Measurements from ENCODE around the gene SPI1.

The SPI1 gene

DNA sequence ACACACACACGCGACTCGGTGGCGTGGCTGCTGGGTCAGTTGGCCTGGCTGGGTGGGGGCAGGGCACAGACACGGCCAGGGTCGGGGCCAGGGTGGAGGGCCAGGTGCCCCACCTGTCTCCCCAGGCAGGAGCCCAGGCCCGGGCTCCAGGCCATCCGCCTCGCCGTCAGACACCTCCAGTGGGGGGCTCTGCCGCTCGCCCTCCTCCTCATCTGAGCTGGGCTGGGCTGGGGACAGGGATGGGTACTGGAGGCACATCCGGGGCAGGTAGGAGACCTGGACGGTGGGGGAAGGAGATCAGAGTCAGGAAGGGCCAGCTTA is 19.7 kb downstream of the SPI1 start:
- DNase-seq (ENCODE audit: low read depth in 2 of 2) = no peak

GRCh38 chr11:47357985-47358730 is 20.2 kb downstream of the SPI1 start:
- no peak for DNase-seq (ENCODE audit: low read depth in 2 of 2)

GRCh38 chr11:47356998-47357329 is 21.4 kb downstream of the SPI1 start:
- no peak for DNase-seq (ENCODE audit: low read depth in 2 of 2)

DNA sequence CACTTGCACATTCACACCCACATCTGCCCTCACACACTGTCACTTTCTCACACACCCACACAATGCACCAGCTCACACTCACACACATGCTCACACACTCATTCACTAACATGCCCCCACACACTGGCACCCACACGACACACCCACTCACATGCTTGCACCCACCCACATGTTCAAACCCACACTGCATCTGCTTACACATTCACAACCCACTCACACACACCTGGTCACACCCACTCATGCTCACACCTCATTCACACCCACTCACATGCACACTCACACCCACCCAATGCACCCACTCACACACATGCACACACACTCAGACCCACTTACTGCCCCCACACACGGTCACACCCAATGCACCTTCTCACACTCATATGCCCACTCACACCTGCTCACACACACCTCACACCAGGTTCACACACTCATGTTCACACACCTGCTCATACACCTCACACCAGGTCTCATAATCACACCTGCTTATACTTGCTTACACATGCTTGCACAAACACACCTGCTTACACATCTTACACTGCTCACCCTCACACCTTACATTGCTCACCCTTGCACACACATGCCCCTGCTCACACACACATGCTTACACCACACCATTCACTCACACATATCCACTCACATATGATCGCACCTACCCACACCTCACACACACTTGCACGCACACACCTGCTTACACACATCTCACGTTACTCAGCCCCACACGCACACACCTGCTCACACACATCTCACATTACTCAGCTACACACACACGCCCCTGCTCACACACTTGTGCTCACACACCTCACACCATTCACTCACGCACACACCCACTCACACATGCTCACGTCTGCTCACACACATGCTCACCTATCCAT is 22.0 kb downstream of the SPI1 start:
- DNase-seq (ENCODE audit: low read depth in 2 of 2) = no peak

DNA sequence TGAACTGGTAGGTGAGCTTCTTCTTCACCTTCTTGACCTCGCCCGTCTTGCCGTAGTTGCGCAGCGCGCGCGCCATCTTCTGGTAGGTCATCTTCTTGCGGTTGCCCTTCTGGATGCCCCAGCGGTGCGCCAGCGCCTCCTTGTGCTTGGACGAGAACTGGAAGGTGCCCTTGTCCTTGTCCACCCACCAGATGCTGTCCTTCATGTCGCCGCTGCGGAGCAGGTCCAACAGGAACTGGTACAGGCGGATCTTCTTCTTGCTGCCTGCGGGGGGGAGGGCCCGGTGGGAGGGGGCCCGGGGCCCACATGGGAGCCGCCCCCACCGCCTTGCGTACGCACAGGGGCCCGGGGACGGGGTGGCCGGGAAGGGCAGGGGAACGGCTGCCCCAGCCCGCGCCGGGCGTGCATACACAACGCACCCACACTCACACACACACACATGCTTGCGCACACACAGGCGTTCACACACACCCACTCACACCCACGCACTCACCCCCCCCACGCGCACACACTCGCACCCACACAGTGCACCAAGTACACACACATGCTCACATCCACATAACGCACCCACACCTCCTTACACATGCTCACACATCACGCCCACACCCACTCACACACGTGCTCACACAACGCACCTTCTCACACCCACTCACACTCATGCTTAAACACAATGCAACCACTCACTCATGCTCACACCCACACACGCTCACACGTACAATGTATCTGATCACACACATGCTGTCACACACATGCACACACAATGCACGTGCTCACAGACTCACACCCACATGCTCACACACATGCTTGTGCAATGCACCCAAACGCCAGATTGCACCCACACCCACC is 22.8 kb downstream of the SPI1 start:
- DNase-seq (ENCODE audit: low read depth in 2 of 2) = no peak

- DNase-seq (ENCODE audit: low read depth in 2 of 2) = no peak
Measured at GRCh38 chr11:47354913-47355282, 23.4 kb downstream of the SPI1 start.

GRCh38 chr11:47353978-47354774 is 24.2 kb downstream of the SPI1 start:
- no peak for DNase-seq (ENCODE audit: low read depth in 2 of 2)

DNA sequence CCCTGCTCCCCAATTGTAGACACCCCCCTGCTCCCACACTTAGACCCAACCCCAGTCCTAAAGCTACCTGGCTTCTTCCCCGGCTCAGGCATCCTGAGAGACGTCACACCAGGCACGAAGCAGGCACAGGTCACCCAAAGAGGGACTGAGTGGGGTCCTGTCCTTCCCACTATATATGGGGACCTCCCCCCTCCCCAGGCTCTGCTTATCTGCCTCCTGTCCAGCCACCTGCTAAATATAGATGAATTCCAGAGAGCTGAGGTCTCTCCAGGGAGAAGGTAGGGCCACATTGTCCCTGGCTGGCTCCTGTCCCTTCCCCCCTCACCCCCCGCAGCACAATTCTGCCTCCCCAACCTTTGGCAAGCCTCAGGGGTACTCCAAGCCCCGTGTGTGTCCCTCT is 25.8 kb downstream of the SPI1 start, which contains the start of gene MYBPC3:
Gene MYBPC3, minus strand, starts transcription at position 147 of the 400 bp plus-strand sequence. Its CDS starts 55 bp downstream, at position 92.
- no peak for DNase-seq (ENCODE audit: low read depth in 2 of 2)

GRCh38 chr11:47351156-47352126 is 26.9 kb downstream of the SPI1 start:
- DNase-seq (ENCODE audit: low read depth in 2 of 2) = no peak

DNA sequence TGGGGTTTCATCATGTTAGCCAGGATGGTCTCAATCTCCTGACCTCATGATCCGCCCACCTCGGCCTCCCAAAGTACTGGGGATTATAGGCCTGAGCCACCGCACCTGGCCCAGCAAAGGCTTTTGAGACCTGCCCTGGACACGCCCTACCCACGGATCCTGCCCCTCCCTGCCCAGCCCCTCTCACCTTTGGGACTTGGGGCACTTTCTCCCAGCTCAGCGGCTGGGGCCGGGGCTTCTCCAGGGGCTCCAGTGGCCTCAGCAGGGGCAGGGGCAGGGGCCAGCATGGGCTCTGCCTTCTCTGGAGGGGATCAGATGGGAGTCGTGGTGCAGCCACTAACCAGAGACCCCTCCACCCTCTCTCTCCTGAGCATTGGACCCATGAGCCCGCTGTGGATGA is 28.0 kb downstream of the SPI1 start:
- no peak for DNase-seq (ENCODE audit: low read depth in 2 of 2)

DNA sequence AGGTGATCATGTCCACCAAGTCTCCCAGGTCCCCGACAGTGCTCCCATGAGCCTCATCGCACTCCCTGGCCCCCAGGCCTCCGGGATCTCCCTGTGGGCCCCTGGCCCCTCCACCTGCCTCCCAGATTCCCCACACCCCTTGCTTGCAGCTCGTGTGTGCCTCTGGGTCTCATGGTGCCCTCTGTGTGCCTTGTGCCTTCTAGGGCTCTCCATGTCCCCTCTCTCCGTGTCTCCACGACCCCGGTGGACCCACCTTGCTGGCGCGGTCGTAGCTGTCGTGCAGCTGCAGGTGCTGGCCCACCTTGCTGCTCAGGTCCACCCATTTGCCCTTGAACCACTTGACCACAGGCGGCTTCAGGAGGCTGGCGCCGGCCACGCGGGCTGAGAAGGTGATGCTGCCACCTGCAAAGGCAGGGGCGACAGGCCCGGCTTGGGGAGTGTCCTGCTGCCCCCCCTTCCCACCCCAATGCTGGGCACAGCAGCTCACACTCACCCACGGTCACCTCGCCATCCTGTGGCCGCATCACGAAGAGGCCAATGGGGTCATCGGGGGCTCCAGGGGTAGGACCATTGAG is 28.7 kb downstream of the SPI1 start:
- DNase-seq (ENCODE audit: low read depth in 2 of 2) = no peak

DNA sequence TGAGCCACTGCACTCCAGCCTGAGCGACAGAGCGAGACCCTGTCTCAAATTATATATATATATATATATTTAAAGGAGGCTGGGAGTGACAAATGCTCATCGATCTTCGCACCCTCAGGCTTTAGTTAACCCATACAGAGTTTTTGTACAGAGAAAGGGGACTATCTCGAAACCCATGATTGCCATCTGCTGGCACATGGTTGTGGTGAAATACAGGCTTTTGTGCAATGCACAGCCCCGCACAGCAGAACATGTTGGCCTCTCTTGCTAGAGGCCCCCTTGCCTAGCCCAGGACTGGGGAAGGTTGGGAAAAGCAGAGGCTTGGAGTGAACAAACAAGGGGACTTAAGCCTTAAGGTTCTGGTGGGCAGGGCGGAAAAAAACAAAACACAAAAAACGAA is 29.5 kb downstream of the SPI1 start:
- no peak for DNase-seq (ENCODE audit: low read depth in 2 of 2)

- DNase-seq (ENCODE audit: low read depth in 2 of 2) = no peak
Measured at GRCh38 chr11:47348131-47348802, 30.1 kb downstream of the SPI1 start.

DNA sequence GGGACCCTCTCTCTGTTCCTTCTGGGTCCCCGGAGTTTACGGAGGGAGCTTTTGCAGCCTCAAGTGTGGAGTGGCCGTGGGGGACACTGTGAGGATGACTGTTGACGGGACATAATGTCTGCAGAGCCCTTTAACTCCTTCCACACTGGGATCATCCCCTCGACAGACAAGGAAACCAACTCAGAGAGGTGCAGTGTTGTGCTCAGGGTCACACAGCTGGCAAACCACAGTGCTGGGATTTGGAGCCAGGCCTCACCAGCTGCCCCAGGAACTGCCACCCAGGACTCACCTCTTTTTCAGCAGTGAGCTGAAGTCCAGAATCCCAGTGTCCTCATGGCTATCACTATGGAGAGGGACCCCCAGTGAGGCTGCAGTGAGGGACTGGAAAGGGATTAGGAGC is 31.2 kb downstream of the SPI1 start:
- DNase-seq (ENCODE audit: low read depth in 2 of 2) = no peak

DNA sequence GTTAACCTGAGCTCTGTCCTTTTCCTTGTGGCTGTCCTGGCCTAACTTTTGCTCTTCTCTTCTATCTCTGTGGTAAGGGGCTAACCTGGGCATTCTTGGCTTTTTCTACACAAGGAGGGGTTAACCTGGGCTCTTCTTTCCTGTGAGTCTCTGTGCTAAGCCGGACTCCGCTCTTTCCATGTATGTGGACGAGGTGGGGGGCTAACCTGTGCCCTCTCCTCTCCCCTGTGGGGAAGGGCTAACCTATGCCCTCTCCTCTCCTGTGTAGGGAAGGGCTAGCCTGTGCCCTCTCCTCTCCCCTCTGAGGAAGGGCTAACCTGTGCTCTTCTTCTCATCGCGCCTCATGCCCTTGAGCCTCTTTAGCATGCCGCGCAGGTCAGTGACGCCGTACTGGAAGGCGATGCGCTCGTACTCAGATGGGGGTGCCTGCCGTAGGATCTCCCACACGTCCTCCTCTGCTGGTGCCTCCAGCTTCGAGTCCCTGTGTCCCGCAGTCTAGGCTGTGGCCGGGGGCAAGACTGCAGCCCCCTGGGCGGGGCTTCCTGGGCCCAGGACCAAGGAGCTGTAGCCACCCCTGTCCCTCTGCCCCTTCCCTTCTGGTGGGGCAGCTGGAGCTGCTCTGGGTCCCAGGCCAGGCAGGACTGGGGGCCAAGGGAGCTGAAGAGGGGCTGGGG is 32.3 kb downstream of the SPI1 start:
- DNase-seq (ENCODE audit: low read depth in 2 of 2) = no peak

GRCh38 chr11:47342854-47343253 is 35.5 kb downstream of the SPI1 start:
- no peak for DNase-seq (ENCODE audit: low read depth in 2 of 2)

DNA sequence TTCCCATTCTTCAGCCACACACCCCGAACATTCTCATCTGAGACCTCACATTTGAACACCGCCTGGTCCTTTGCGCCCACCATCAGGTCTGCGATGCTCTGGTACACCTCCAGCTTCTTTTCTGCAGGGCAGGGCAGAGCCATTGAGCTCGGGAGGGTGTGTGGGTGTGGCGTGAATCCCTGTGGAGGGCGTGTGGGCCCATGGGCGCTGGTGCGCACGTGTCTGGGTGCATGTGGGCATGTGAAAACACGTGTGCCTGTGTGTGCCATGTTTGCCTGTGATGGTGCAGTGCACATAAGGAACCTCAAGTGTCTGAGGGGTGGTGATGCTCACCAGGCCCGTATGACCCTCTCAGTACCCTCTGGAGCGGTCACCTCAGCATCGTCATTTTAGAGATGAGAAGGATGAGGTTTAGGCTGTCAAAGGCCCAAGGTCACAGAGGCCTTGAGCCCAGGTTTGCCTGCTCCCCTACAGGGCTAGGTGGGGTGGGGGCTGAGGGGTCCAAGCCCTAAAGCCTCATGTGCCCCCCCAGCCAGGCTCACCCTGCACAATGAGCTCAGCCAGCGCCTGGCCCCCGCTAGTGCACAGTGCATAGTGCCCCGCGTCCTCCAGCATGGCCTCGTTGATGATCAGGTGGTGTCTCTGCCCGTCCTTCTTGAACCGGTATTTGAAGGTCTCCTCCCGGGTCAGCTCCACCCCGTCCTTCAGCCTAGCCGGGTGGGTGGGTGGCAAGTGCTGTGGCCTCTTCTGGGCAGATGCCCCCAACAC is 36.1 kb downstream of the SPI1 start:
- no peak for DNase-seq (ENCODE audit: low read depth in 2 of 2)

Data from activated CD8-positive, alpha-beta memory T cell treated with anti-CD3 and anti-CD28 coated beads for 4 hours (primary cell).